H9 (cell line): ENCODE results near the gene MAP3K8. TPM values are rescaled to one million over a fixed set of nuclear protein-coding genes. Genes with fewer than 3 reads are reported as not detected.
"Not testable (repeated sequence)": the region's sequence is repeated elsewhere in the genome, so short reads cannot be mapped to it uniquely, and the experiment has no call there.

Experiments used
- DNase-seq: peaks from one replicate; pipeline ENCODE4 v3.0.0-alpha.2; 2017
- H2AFZ ChIP-seq: one replicate; pipeline ENCODE4 v1.6.1; 2013; ENCODE audit warnings: mild to moderate bottlenecking, low read length, control low read depth, moderate library complexity
- H2AK5ac ChIP-seq: 2 replicates; pipeline ENCODE4 v1.6.1; 2013; ENCODE audit warnings: low read length, control low read depth, mixed read lengths; ENCODE audit not compliant: insufficient read length
- H2BK120ac ChIP-seq: one replicate; pipeline ENCODE4 v1.6.1; 2013; ENCODE audit warnings: low read depth, mild to moderate bottlenecking, low read length, control low read depth, inconsistent platforms; ENCODE audit not compliant: poor library complexity, severe bottlenecking
- H2BK12ac ChIP-seq: 2 replicates; pipeline ENCODE4 v1.6.1; 2013; ENCODE audit warnings: low read length, control low read depth, mixed read lengths, low read depth; ENCODE audit not compliant: insufficient read length
- H2BK15ac ChIP-seq: 2 replicates; pipeline ENCODE4 v1.6.1; 2013; ENCODE audit warnings: low read depth, low read length, control low read depth
- H2BK20ac ChIP-seq: one replicate; pipeline ENCODE4 v1.6.1; 2013; ENCODE audit warnings: low read depth, mild to moderate bottlenecking, low read length, control low read depth, inconsistent platforms; ENCODE audit not compliant: poor library complexity, severe bottlenecking
- H2BK5ac ChIP-seq: 2 replicates; pipeline ENCODE4 v1.6.1; 2013; ENCODE audit warnings: low read length, control low read depth, mixed read lengths; ENCODE audit not compliant: insufficient read length
- H3K14ac ChIP-seq: 2 replicates; pipeline ENCODE4 v1.6.1; 2013; ENCODE audit warnings: low read length, control low read depth; ENCODE audit not compliant: insufficient read depth
- H3K18ac ChIP-seq: 2 replicates; pipeline ENCODE4 v1.6.1; 2013; ENCODE audit warnings: low read depth, mild to moderate bottlenecking, mixed read lengths, low read length, control low read depth; ENCODE audit not compliant: insufficient read length
- H3K23ac ChIP-seq: 2 replicates; pipeline ENCODE4 v1.6.1; 2013; ENCODE audit warnings: low read length, control low read depth, mixed read lengths, low read depth; ENCODE audit not compliant: insufficient read length
- H3K23me2 ChIP-seq: 2 replicates; pipeline ENCODE4 v1.6.1; 2013; ENCODE audit warnings: low read depth, mild to moderate bottlenecking, mixed read lengths, low read length, control low read depth; ENCODE audit not compliant: insufficient read length, poor library complexity, severe bottlenecking
- H3K27ac ChIP-seq: 2 replicates; pipeline ENCODE4 v1.5.1; 2013; ENCODE audit warnings: low read length, control low read depth, mixed read lengths, low read depth; ENCODE audit not compliant: insufficient read length
- H3K27me3 ChIP-seq: 2 replicates; pipeline ENCODE4 v1.6.1; 2013; ENCODE audit warnings: low read length, control low read depth, inconsistent platforms; ENCODE audit not compliant: insufficient read depth
- H3K4ac ChIP-seq: 2 replicates; pipeline ENCODE4 v1.6.1; 2013; ENCODE audit warnings: low read depth, mild to moderate bottlenecking, control low read depth, inconsistent platforms, low read length, moderate library complexity
- H3K4me1 ChIP-seq: 2 replicates; pipeline ENCODE4 v1.6.1; 2013; ENCODE audit warnings: low read length, control low read depth, inconsistent platforms; ENCODE audit not compliant: insufficient read depth
- H3K4me2 ChIP-seq: 2 replicates; pipeline ENCODE4 v1.6.1; 2013; ENCODE audit warnings: low read length, control low read depth, mixed read lengths; ENCODE audit not compliant: insufficient read length, insufficient read depth
- H3K56ac ChIP-seq: 2 replicates; pipeline ENCODE4 v1.6.1; 2013; ENCODE audit warnings: low read depth, mild to moderate bottlenecking, mixed read lengths, low read length, control low read depth; ENCODE audit not compliant: insufficient read length
- H3K79me1 ChIP-seq: 2 replicates; pipeline ENCODE4 v1.6.1; 2013; ENCODE audit warnings: low read depth, mild to moderate bottlenecking, moderate library complexity, low read length, control low read depth, inconsistent platforms; ENCODE audit not compliant: insufficient read depth, poor library complexity, severe bottlenecking
- H3K79me2 ChIP-seq: 2 replicates; pipeline ENCODE4 v1.6.1; 2013; ENCODE audit warnings: low read length, control low read depth, inconsistent platforms; ENCODE audit not compliant: insufficient read depth
- H3K9ac ChIP-seq: 2 replicates; pipeline ENCODE4 v1.6.1; 2013; ENCODE audit warnings: low read length, control low read depth, mixed read lengths; ENCODE audit not compliant: insufficient read length; ENCODE audit errors: extremely low read depth
- H3K9me3 ChIP-seq: one replicate; pipeline ENCODE4 v1.6.1; 2013; ENCODE audit warnings: low read depth, low read length, inconsistent platforms; ENCODE audit not compliant: control insufficient read depth
- H3T11ph ChIP-seq: one replicate; pipeline ENCODE4 v1.6.1; 2013; ENCODE audit warnings: mild to moderate bottlenecking, low read length, control low read depth, inconsistent platforms
- H4K20me1 ChIP-seq: one replicate; pipeline ENCODE4 v1.6.1; 2013; ENCODE audit not compliant: control insufficient read depth, insufficient read length, insufficient read depth
- H4K5ac ChIP-seq: 2 replicates; pipeline ENCODE4 v1.6.1; 2013; ENCODE audit warnings: low read depth, mild to moderate bottlenecking, mixed read lengths, low read length, control low read depth; ENCODE audit not compliant: insufficient read length
- H4K8ac ChIP-seq: replicated peaks from 2 replicates; pipeline ENCODE4 v1.6.1; 2013; ENCODE audit warnings: low read length, control low read depth, mixed read lengths, low read depth; ENCODE audit not compliant: insufficient read length
- H4K91ac ChIP-seq: 2 replicates; pipeline ENCODE4 v1.6.1; 2013; ENCODE audit warnings: low read depth, mild to moderate bottlenecking, moderate library complexity, mixed read lengths, low read length, control low read depth; ENCODE audit not compliant: insufficient read length
- H3K27ac Mint-ChIP-seq, 3 experiments: 2 replicates in 2 of 3; 3 replicates in 1 of 3; pipeline ENCODE4 v1.8.0; 2020 to 2021; ENCODE audit warnings: mixed read lengths in 3 of 3, mild to moderate bottlenecking in 1 of 3, moderate library complexity in 1 of 3
- H3K27me3 Mint-ChIP-seq: 2 replicates; pipeline ENCODE4 v1.8.0; 2021; ENCODE audit warnings: low read depth, mild to moderate bottlenecking, moderate library complexity, mixed read lengths
- H3K36me3 Mint-ChIP-seq, 3 experiments: 2 replicates in 2 of 3; 3 replicates in 1 of 3; pipeline ENCODE4 v1.8.0; 2020 to 2021; ENCODE audit warnings: low read depth in 3 of 3, mixed read lengths in 3 of 3; ENCODE audit not compliant: insufficient read depth in 1 of 3
- H3K4me1 Mint-ChIP-seq, 2 experiments: 2 replicates each; pipeline ENCODE4 v1.8.0; 2020; ENCODE audit warnings: mixed read lengths in 2 of 2
- H3K4me3 Mint-ChIP-seq, 2 experiments: 2 replicates in 1 of 2; 3 replicates in 1 of 2; pipeline ENCODE4 v1.8.0; 2020 to 2021; ENCODE audit warnings: mild to moderate bottlenecking in 2 of 2, mixed read lengths in 2 of 2, moderate library complexity in 1 of 2
- H3K9me3 Mint-ChIP-seq, 2 experiments: 2 replicates in 1 of 2; 3 replicates in 1 of 2; pipeline ENCODE4 v1.8.0; 2020; ENCODE audit warnings: mild to moderate bottlenecking in 2 of 2, mixed read lengths in 2 of 2, moderate library complexity in 1 of 2
- WGBS: extraction: QIAGEN DNeasy Blood & Tissue Kit; methylation state at CpG from one replicate; pipeline ENCODE4 v1.1.7; 2013; ENCODE audit warnings: missing lambda C conversion rate, low lambda C conversion rate, mixed read lengths; ENCODE audit not compliant: insufficient read length; ENCODE audit errors: extremely low coverage; 5-methylcytosine and 5-hydroxymethylcytosine counted together
- total RNA-seq: library from RNA; stranded (reverse); gene quantifications from 2 replicates; pipeline ENCODE4 v1.2.1, GENCODE V29; 2021
- TF ChIP-seq, protein P1 (sequence below): fragments of 200-600 bp; sonication (generic); conservative IDR thresholded peaks from 3 replicates; pipeline ENCODE4 v1.8.0; 2021; ENCODE audit warnings: antibody characterized with exemption, mild to moderate bottlenecking

Gene MAP3K8
- total RNA-seq, 1 experiment from 2014 or later: 3.5 TPM

- Histone ChIP-seq H2BK5ac (no peak overlapping the region), H3K27ac (no peak overlapping the region), H4K8ac (no peak overlapping the region), H2BK12ac (no peak overlapping the region), H2BK120ac (no peak overlapping the region), H2BK20ac (no peak overlapping the region), H4K91ac (no peak overlapping the region), H3K9me3 (no peaks in the 10 kb centered on the region), H3K4me2 (no peak overlapping the region), H3K4me1 (no peaks in the 10 kb centered on the region), H3T11ph (no peak overlapping the region), H2AK5ac (no peak overlapping the region), H3K9ac (no peak overlapping the region), H3K79me2 (no peaks in the 10 kb centered on the region), H3K14ac (no peak overlapping the region; the same call in 1 of the 2 replicates), H3K27me3 (no peaks in the 10 kb centered on the region), H3K23me2 (no peaks in the 10 kb centered on the region), H2BK15ac (no peak overlapping the region), H3K18ac (no peak overlapping the region), H3K23ac (no peak overlapping the region), H3K79me1 (no peaks in the 10 kb centered on the region), H3K4ac (no peak overlapping the region), H4K20me1 (no peaks in the 10 kb centered on the region), H4K5ac (no peak overlapping the region), H3K56ac (no peak overlapping the region), H2AFZ (no peak overlapping the region)
- H3K4me1 Mint-ChIP-seq: 0 out of 4 replicates have a peak, but pooled peaks cover 0 to 3% of the 10 kb centered on the region in 2 experiments
- H3K4me3 Mint-ChIP-seq: no peak overlapping the region
- DNase-seq: no peak
- peaks cover 12 to 16% of the 10 kb centered on the region in 2 experiments for H3K9me3 Mint-ChIP-seq
- peaks cover 3% of the 10 kb centered on the region for H3K27me3 Mint-ChIP-seq
- no CpG with 5 or more reads among the region's 4 CpGs for WGBS
- H3K27ac Mint-ChIP-seq: no peak overlapping the region
- TF ChIP-seq, protein P1, sequence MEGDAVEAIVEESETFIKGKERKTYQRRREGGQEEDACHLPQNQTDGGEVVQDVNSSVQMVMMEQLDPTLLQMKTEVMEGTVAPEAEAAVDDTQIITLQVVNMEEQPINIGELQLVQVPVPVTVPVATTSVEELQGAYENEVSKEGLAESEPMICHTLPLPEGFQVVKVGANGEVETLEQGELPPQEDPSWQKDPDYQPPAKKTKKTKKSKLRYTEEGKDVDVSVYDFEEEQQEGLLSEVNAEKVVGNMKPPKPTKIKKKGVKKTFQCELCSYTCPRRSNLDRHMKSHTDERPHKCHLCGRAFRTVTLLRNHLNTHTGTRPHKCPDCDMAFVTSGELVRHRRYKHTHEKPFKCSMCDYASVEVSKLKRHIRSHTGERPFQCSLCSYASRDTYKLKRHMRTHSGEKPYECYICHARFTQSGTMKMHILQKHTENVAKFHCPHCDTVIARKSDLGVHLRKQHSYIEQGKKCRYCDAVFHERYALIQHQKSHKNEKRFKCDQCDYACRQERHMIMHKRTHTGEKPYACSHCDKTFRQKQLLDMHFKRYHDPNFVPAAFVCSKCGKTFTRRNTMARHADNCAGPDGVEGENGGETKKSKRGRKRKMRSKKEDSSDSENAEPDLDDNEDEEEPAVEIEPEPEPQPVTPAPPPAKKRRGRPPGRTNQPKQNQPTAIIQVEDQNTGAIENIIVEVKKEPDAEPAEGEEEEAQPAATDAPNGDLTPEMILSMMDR: no peak
- peaks cover 3 to 6% (median 5%) of the 10 kb centered on the region in 3 experiments; a peak in 5 of 7 replicates for H3K36me3 Mint-ChIP-seq
Observed at GRCh38 chr10:30472414-30473155, 38.6 kb downstream of the MAP3K8 start.

- H2BK120ac ChIP-seq, H3K23ac ChIP-seq, H3K4me2 ChIP-seq, H2BK15ac ChIP-seq, H3K36me3 Mint-ChIP-seq, H3K27me3 Mint-ChIP-seq, H2AK5ac ChIP-seq, H3K9ac ChIP-seq, H4K5ac ChIP-seq, H4K8ac ChIP-seq, H3K4ac ChIP-seq, H3K9me3 ChIP-seq, H3K4me3 Mint-ChIP-seq, H3K79me2 ChIP-seq, H3K14ac ChIP-seq, H2AFZ ChIP-seq, H3K4me1 ChIP-seq, H3K27me3 ChIP-seq, H2BK12ac ChIP-seq, H3K79me1 ChIP-seq, H3K23me2 ChIP-seq, H3K27ac Mint-ChIP-seq, H3K27ac ChIP-seq, H2BK20ac ChIP-seq, DNase-seq, H2BK5ac ChIP-seq, H4K20me1 ChIP-seq, H3K18ac ChIP-seq, H3K56ac ChIP-seq, H4K91ac ChIP-seq, H3T11ph ChIP-seq: not testable (repeated sequence)
- Mint-ChIP-seq H3K4me1 (peaks cover 15 to 18% of the 10 kb centered on the region in 2 experiments; a peak in 3 of 4 replicates), H3K9me3 (peaks cover 15 to 16% of the 10 kb centered on the region in 2 experiments)
- WGBS: no CpG with 5 or more reads among the region's 5 CpGs
Observed at GRCh38 chr10:30475515-30475914, 41.5 kb downstream of the MAP3K8 start.
